Measurements from ENCODE around the gene PNRC2. TPM values are rescaled to one million over a fixed set of nuclear protein-coding genes. Genes with fewer than 3 reads are reported as not detected.

PNRC2 gene
- total RNA-seq, 1 experiment from 2014 or later = 166 TPM

DNA sequence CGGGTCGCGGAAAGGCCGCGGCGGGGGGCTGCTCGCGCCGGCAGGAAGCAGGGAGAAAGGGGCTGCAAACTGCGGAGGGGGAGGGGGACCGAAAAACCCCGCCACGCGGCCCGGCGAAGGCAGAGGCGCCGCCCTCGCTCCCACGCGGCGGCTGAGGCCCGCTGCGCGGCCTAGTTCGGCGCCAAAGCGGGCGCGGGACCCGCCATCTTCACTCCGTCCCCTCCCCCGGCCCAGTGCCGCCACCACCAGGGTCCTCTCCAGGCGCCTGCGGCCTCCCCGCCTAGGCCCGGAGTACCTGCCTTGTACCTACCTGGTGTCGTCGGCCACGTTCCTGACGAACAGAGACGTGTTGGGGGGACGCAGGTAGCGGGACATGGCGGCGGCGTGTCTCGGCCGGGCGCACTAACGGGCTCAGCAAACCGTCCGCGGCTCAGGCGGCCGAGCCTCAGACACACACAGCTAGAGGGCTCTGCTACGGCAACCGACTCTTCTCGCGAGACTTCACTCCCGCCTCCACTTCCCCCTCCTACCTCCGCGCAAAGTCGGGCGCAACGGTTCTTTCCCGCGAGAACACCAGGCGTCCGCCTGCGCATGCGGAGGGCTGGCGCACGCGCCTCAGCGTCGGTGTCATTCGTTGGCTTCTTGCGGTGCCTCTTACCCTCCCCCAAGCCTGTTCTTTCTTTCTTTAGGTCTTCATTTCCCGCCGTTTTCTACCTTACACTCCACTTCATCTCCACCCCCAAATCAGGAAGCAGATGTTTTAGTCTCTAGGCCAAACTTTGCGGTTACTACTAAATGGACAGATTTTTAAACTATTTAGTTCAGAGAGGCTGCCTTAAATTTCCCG lies 20.5 kb downstream of the PNRC2 start, which contains the start of gene SRSF10:
Gene SRSF10 (minus strand): TSS at position 447 of the 847 bp plus-strand sequence. CDS start 72 bp downstream, at position 375.
- H3K9me3 Mint-ChIP-seq = no peaks in the 10 kb centered on the region
- H3K27me3 Mint-ChIP-seq (ENCODE audit: low read depth) = no peaks in the 10 kb centered on the region
- peaks cover 27% of the 10 kb centered on the region for H3K36me3 Mint-ChIP-seq
- H3K27ac Mint-ChIP-seq = peak within 1 kb of the TSS; percentile 99
- H3K4me3 Mint-ChIP-seq = peak within 1 kb of the TSS; percentile 91
- DNase-seq (ENCODE audit: low spot score) = peak; percentile 98
- POLR2A ChIA-PET = interaction anchor here (0.6 to 1.5 kb wide), 6 partner anchors 19 to 200 kb away, joined by 3 to 4 read pairs (median 4); partner anchors contain the start of gene PNRC2
- CTCF ChIA-PET = interaction anchor here (0.5 to 2.0 kb wide), 7 partner anchors 43 to 449 kb away, joined by 3 to 7 read pairs (median 3); partner anchors contain the start of gene E2F2
- peak; percentile 96 for ATAC-seq
- peaks cover 46% of the 10 kb centered on the region for H3K4me1 Mint-ChIP-seq
- peak; percentile 51; the same call in 1 of the 2 replicates for TF ChIP-seq ZNF416 (CRISPR knock-in tag; IDR thresholded peaks at IDR 0.05)
- TF ChIP-seq, protein P1, sequence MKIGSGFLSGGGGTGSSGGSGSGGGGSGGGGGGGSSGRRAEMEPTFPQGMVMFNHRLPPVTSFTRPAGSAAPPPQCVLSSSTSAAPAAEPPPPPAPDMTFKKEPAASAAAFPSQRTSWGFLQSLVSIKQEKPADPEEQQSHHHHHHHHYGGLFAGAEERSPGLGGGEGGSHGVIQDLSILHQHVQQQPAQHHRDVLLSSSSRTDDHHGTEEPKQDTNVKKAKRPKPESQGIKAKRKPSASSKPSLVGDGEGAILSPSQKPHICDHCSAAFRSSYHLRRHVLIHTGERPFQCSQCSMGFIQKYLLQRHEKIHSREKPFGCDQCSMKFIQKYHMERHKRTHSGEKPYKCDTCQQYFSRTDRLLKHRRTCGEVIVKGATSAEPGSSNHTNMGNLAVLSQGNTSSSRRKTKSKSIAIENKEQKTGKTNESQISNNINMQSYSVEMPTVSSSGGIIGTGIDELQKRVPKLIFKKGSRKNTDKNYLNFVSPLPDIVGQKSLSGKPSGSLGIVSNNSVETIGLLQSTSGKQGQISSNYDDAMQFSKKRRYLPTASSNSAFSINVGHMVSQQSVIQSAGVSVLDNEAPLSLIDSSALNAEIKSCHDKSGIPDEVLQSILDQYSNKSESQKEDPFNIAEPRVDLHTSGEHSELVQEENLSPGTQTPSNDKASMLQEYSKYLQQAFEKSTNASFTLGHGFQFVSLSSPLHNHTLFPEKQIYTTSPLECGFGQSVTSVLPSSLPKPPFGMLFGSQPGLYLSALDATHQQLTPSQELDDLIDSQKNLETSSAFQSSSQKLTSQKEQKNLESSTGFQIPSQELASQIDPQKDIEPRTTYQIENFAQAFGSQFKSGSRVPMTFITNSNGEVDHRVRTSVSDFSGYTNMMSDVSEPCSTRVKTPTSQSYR (CRISPR knock-in tag; IDR thresholded peaks at IDR 0.05) = peak; percentile 91
- 0 out of 2 replicates have a peak, but pooled peaks have one; percentile 51 for TF ChIP-seq PREB (CRISPR knock-in tag; IDR thresholded peaks at IDR 0.05; ENCODE audit: borderline replicate concordance)
- no peak for TF ChIP-seq AR (CRISPR knock-in tag; IDR thresholded peaks at IDR 0.05)
- no peak for TF ChIP-seq JAZF1 (CRISPR knock-in tag; IDR thresholded peaks at IDR 0.05)
- 0 out of 2 replicates have a peak, but pooled peaks have one; percentile 29 for TF ChIP-seq CREM (CRISPR knock-in tag; IDR thresholded peaks at IDR 0.05)
- TF ChIP-seq SP1 (CRISPR knock-in tag; conservative IDR thresholded peaks at IDR 0.05) = 0 out of 2 replicates have a peak, but pooled peaks have one; percentile 42
- TF ChIP-seq CBFB (CRISPR knock-in tag; IDR thresholded peaks at IDR 0.05; ENCODE audit: low read depth) = no peak
- TF ChIP-seq CDX4 (CRISPR knock-in tag; IDR thresholded peaks at IDR 0.05; ENCODE audit: borderline replicate concordance) = no peak
- no peak for TF ChIP-seq NR3C1 (CRISPR knock-in tag; conservative IDR thresholded peaks at IDR 0.05; ENCODE audit: low read depth)
- no peak for TF ChIP-seq ATF3 (CRISPR knock-in tag; conservative IDR thresholded peaks at IDR 0.05)
- 0 out of 2 replicates have a peak, but pooled peaks have one; percentile 17 for TF ChIP-seq ZNF317 (CRISPR knock-in tag; IDR thresholded peaks at IDR 0.05; ENCODE audit: borderline replicate concordance, low read depth)
- TF ChIP-seq, protein P2, sequence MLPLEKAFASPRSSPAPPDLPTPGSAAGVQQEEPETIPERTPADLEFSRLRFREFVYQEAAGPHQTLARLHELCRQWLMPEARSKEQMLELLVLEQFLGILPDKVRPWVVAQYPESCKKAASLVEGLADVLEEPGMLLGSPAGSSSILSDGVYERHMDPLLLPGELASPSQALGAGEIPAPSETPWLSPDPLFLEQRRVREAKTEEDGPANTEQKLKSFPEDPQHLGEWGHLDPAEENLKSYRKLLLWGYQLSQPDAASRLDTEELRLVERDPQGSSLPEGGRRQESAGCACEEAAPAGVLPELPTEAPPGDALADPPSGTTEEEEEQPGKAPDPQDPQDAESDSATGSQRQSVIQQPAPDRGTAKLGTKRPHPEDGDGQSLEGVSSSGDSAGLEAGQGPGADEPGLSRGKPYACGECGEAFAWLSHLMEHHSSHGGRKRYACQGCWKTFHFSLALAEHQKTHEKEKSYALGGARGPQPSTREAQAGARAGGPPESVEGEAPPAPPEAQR (CRISPR knock-in tag; IDR thresholded peaks at IDR 0.05) = no peak
- TF ChIP-seq PRDM15 (CRISPR knock-in tag; IDR thresholded peaks at IDR 0.05) = 0 out of 2 replicates have a peak, but pooled peaks have one; percentile 14
- peak; percentile 88; the same call in 1 of the 2 replicates for TF ChIP-seq ESRRA (CRISPR knock-in tag; IDR thresholded peaks at IDR 0.05; ENCODE audit: borderline replicate concordance)
- TF ChIP-seq FOXJ3 (CRISPR knock-in tag; IDR thresholded peaks at IDR 0.05; ENCODE audit: borderline replicate concordance) = no peak
- peak; percentile 93 for TF ChIP-seq FOXP1 (CRISPR knock-in tag; IDR thresholded peaks at IDR 0.05; ENCODE audit: borderline replicate concordance)
- no peak for TF ChIP-seq ERG (CRISPR knock-in tag; IDR thresholded peaks at IDR 0.05)
- peak; percentile 49; the same call in 1 of the 2 replicates for TF ChIP-seq FOXK1 (CRISPR knock-in tag; IDR thresholded peaks at IDR 0.05)
- no peak for TF ChIP-seq SMAD4 (CRISPR knock-in tag; IDR thresholded peaks at IDR 0.05)
- TF ChIP-seq GTF2I (CRISPR knock-in tag; conservative IDR thresholded peaks at IDR 0.05) = no peak
